ENCODE measurements around the gene SLC38A10. TPM values are rescaled to one million over a fixed set of nuclear protein-coding genes. Genes with fewer than 3 reads are reported as not detected.

SLC38A10 gene
- total and polyA plus RNA-seq, 10 of the 15 experiments (the other 5 are each of a cell fraction or from before 2014, with no cell fraction given) = 0.52 to 67.9 (median 22.1) TPM

- Histone ChIP-seq H3K4me1 (ENCODE audit: control insufficient read depth, insufficient read depth, low read length) (peaks cover 6% of the 10 kb centered on the region; the same call in 1 of the 2 replicates), H3K27me3 (replicated peaks in 1 of 2; ENCODE audit: control insufficient read depth in 2 of 2, insufficient read depth in 2 of 2, low read length in 1 of 2) (no peaks in the 10 kb centered on the region; a peak in 2 of 4 replicates), H3K79me2 (ENCODE audit: control insufficient read depth, insufficient read depth, low read length) (no peaks in the 10 kb centered on the region), H3K4me3 (no peak overlapping the region), H3K36me3 (ENCODE audit: control insufficient read depth in 2 of 2, insufficient read depth in 2 of 2, low read length in 1 of 2) (no peaks in the 10 kb centered on the region), H3K27ac (ENCODE audit: control insufficient read depth, insufficient read depth) (no peak overlapping the region), H3K9ac (ENCODE audit: control insufficient read depth, insufficient read depth, low read length) (no peak overlapping the region), H2AFZ (ENCODE audit: control insufficient read depth, low read depth, low read length) (no peak overlapping the region), H4K20me1 (ENCODE audit: control insufficient read depth, insufficient read depth) (peaks cover 4% of the 10 kb centered on the region), H3K4me2 (ENCODE audit: control insufficient read depth, insufficient read depth) (no peak overlapping the region), H3K9me3 (replicated peaks; ENCODE audit: control insufficient read depth, insufficient read depth, low read length) (no peaks in the 10 kb centered on the region)
- ChIA-PET POLR2A (no interaction called here), CTCF (no interaction called here), RAD21 (ENCODE audit: unreplicated experiment) (interaction anchor here (1.1 kb wide), 1 partner anchor 33 kb away, joined by 3 read pairs; no protein-coding TSS in a partner anchor), SMC1A (ENCODE audit: uncharacterized antibody, unreplicated experiment) (no interaction called here)
- in situ Hi-C loops (cut with MboI) = no loop called here
- ATAC-seq (no peak), FAIRE-seq (no peak), DNase-seq (ENCODE audit: low read depth, low spot score) (no peak)
- intact Hi-C loops (cut with micrococcal nuclease; ENCODE audit: unreplicated experiment) = no loop called here
- TF ChIP-seq ZNF592 (IDR thresholded peaks at IDR 0.05) (no peak), NBN (IDR thresholded peaks at IDR 0.05) (no peak), SIX5 (IDR thresholded peaks at IDR 0.05; ENCODE audit: low read depth, low read length, severe bottlenecking) (no peak), NR2C1 (IDR thresholded peaks at IDR 0.05) (no peak), FOS (IDR thresholded peaks at IDR 0.05; ENCODE audit: borderline replicate concordance, extremely low read depth, insufficient read length) (no peak), PML (IDR thresholded peaks at IDR 0.05; ENCODE audit: low read length) (no peak), HDAC2 (IDR thresholded peaks at IDR 0.05) (no peak)
- BruUV-seq (replicated peaks) = no TSS peak
- 26% methylated on average over 22 of the region's 22 CpGs for WGBS (ENCODE audit: insufficient coverage, insufficient replicate concordance, low lambda C conversion rate, missing lambda C conversion rate)
Measured at GRCh38 chr17:81324851-81325713, 30.0 kb upstream of the SLC38A10 start.
